ENCODE measurements around the gene TTC28. TPM values are rescaled to one million over a fixed set of nuclear protein-coding genes. Genes with fewer than 3 reads are reported as not detected.

Gene TTC28
- total RNA-seq, 1 donor from 2014 or later: 65.4 TPM

DNA sequence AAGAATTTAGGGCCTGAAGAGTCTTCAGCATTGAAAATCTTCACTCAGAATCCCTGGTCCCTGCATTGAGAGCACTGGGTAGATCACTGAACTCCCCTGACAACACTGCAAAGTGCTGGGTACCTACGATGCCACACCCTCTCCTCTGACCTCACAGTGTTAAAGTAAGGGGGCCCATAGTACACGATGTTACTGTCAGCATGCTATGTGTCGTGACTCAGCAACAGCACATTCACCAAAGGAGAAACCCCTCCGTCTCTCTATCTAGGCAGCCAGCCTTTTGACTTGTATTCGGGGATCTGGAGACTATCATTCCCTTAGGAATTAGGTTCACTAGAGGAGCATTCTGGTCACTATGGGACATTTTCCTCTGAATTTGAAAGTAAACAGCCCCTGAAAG, 693.2 kb downstream of the TTC28 start:
- H3K4me3 Mint-ChIP-seq: no peak overlapping the region
- TF ChIP-seq CTCF (conservative IDR thresholded peaks at IDR 0.05): no peak
- no peak overlapping the region for H3K27ac Mint-ChIP-seq (ENCODE audit: unreplicated experiment)
- no peaks in the 10 kb centered on the region for H3K9me3 Mint-ChIP-seq
- DNase-seq (ENCODE audit: low read depth, low spot score): no peak
- peaks cover 22% of the 10 kb centered on the region for H3K36me3 Mint-ChIP-seq (ENCODE audit: low read depth)
- H3K27me3 Mint-ChIP-seq (ENCODE audit: low read depth): no peaks in the 10 kb centered on the region
- no peaks in the 10 kb centered on the region for H3K4me1 Mint-ChIP-seq

- no peaks in the 10 kb centered on the region for H3K9me3 Mint-ChIP-seq
- no peak overlapping the region for H3K27ac Mint-ChIP-seq (ENCODE audit: unreplicated experiment)
- H3K4me3 Mint-ChIP-seq: no peak overlapping the region
These were observed 694.0 kb downstream of the TTC28 start for GRCh38 chr22:27985323-27986275.

DNA sequence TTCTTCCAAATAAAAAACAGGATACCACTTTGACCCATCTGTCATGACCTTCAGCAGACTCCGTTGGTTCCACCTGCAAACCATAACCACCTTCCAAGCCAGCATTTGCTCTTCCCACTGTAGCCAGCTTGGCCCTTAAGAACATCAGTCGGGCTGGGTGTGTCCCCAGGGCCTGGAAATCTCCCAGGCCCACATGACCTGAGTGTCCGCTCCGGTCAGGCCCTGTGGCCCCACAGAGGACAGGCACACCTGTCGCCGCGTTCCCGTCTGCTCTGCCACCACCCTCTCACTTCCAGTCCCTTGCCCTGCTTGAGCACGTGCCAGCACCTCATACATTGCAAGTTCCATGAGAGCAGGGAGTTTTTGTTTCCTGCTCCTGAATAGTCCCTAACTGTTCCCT, 694.9 kb downstream of the TTC28 start:
- H3K27me3 Mint-ChIP-seq (ENCODE audit: low read depth): no peaks in the 10 kb centered on the region
- TF ChIP-seq CTCF (conservative IDR thresholded peaks at IDR 0.05): no peak
- H3K4me3 Mint-ChIP-seq: no peak overlapping the region
- H3K4me1 Mint-ChIP-seq: no peaks in the 10 kb centered on the region
- H3K36me3 Mint-ChIP-seq (ENCODE audit: low read depth): peaks cover 22% of the 10 kb centered on the region
- no peak for DNase-seq (ENCODE audit: low read depth, low spot score)
- H3K27ac Mint-ChIP-seq (ENCODE audit: unreplicated experiment): peak overlapping the region; percentile 13
- H3K9me3 Mint-ChIP-seq: no peaks in the 10 kb centered on the region

More at GRCh38 chr22:27985323-27986275, 694.0 kb downstream of the TTC28 start:
- no peak for TF ChIP-seq CTCF (conservative IDR thresholded peaks at IDR 0.05)
- no peaks in the 10 kb centered on the region for H3K4me1 Mint-ChIP-seq
- H3K27me3 Mint-ChIP-seq (ENCODE audit: low read depth): no peaks in the 10 kb centered on the region
- peaks cover 22% of the 10 kb centered on the region for H3K36me3 Mint-ChIP-seq (ENCODE audit: low read depth)
- DNase-seq (ENCODE audit: low read depth, low spot score): no peak

GRCh38 chr22:27984001-27984695, 695.5 kb downstream of the TTC28 start:
- TF ChIP-seq CTCF (conservative IDR thresholded peaks at IDR 0.05): no peak
- Mint-ChIP-seq H3K36me3 (ENCODE audit: low read depth) (peaks cover 22% of the 10 kb centered on the region), H3K4me1 (no peaks in the 10 kb centered on the region), H3K27me3 (ENCODE audit: low read depth) (no peaks in the 10 kb centered on the region), H3K27ac (ENCODE audit: unreplicated experiment) (peak overlapping the region; percentile 46), H3K9me3 (no peaks in the 10 kb centered on the region), H3K4me3 (no peak overlapping the region)
- DNase-seq (ENCODE audit: low read depth, low spot score): no peak

DNA sequence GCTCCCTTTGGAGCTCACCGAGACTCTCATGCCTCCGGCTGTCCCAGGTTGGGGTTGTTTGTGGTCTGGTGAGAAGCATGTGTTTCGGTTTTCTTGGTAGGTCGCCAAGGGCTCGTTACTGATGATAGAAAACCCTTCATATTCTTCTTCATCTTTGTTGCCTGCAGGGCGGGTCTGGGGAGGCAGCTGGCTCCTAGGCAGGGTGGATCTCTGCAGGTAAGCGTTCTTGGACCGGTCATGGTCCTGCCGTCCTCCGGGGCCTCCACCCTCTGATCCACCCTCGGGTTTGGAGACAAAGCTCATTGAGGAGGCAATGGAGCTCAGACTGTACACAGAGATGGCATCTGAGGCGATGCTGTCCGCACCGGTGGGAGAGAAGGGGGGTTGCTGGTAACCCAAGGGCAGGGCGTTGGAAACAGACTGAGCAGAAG, 696.3 kb downstream of the TTC28 start:
- Mint-ChIP-seq H3K4me1 (no peaks in the 10 kb centered on the region), H3K27ac (ENCODE audit: unreplicated experiment) (no peak overlapping the region), H3K4me3 (no peak overlapping the region), H3K27me3 (ENCODE audit: low read depth) (no peaks in the 10 kb centered on the region), H3K9me3 (no peaks in the 10 kb centered on the region), H3K36me3 (ENCODE audit: low read depth) (peaks cover 22% of the 10 kb centered on the region)
- TF ChIP-seq CTCF (conservative IDR thresholded peaks at IDR 0.05): no peak
- DNase-seq (ENCODE audit: low read depth, low spot score): no peak
